Adrenal gland (tissue), 5 donors: ENCODE measurements around the gene NAT9.

Experiments used
- POLR2A ChIP-seq, 2 donors: fragments of 450-650 bp; IDR thresholded peaks; one replicate each; pipeline ENCODE4 v1.6.1; 2017; ENCODE audit warnings: antibody characterized with exemption in 2 of 2, mild to moderate bottlenecking in 2 of 2, moderate library complexity in 1 of 2
- TF ChIP-seq, protein P1 (sequence below), 6 experiments: fragments of 450-650 bp in 4 of 6; fragments of 200-600 bp in 2 of 6; sonication (generic) in 1 of 6; IDR thresholded peaks; 1 replicate in 5 of 6; 2 replicates in 1 of 6; pipeline versions ENCODE4 v1.5.1 to v1.8.0; 2016 to 2021; ENCODE audit warnings: antibody characterized with exemption in 6 of 6, mild to moderate bottlenecking in 2 of 6, moderate library complexity in 1 of 6
- donor health status: DM: no; HTN: no; CAD: no.

- TF ChIP-seq, protein P1, sequence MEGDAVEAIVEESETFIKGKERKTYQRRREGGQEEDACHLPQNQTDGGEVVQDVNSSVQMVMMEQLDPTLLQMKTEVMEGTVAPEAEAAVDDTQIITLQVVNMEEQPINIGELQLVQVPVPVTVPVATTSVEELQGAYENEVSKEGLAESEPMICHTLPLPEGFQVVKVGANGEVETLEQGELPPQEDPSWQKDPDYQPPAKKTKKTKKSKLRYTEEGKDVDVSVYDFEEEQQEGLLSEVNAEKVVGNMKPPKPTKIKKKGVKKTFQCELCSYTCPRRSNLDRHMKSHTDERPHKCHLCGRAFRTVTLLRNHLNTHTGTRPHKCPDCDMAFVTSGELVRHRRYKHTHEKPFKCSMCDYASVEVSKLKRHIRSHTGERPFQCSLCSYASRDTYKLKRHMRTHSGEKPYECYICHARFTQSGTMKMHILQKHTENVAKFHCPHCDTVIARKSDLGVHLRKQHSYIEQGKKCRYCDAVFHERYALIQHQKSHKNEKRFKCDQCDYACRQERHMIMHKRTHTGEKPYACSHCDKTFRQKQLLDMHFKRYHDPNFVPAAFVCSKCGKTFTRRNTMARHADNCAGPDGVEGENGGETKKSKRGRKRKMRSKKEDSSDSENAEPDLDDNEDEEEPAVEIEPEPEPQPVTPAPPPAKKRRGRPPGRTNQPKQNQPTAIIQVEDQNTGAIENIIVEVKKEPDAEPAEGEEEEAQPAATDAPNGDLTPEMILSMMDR (IDR thresholded peaks at IDR 0.05), result no peak
- no peak for TF ChIP-seq POLR2A (IDR thresholded peaks at IDR 0.05)
Observed at GRCh38 chr17:74764751-74765286, 11.3 kb downstream of the NAT9 start.
